ENCODE data around the gene LRP2.

Gene LRP2

DNA sequence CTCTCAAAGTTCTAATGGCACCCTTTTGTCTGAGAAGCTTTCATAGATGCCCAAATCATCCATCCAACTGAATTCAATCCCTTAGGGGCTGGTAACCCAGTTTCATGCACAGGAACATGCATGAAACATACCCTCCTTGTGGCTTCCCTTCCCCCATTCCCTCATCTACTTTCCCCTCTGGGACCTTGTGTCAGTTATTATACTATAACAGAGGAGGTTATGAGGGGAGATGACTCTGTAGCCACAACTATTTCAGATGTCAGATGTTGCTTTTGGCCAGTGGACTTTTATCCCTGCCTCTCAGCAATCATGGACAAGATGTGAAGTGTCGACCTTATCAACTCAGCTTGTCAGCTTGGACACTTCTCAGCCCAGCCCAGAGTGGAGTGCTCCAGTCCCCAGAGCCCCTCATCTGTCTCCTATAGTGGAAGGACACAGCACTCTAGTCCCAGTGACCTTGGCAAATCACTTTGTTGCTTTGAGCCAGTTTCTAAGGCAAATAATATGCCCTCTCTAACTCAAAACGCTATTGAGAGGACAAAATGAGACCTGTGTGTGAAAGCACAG is 284.6 kb downstream of the LRP2 start:
- no peak overlapping the region for H3K9ac ChIP-seq
- H3K27ac ChIP-seq: no peak overlapping the region
- H3K9me3 ChIP-seq (ENCODE audit: control insufficient read depth, low read length): no peaks in the 10 kb centered on the region
- H3K36me3 ChIP-seq (ENCODE audit: control insufficient read depth, insufficient read depth, low read length): no peaks in the 10 kb centered on the region
- TF ChIP-seq CTCF (IDR thresholded peaks at IDR 0.05): no peak
- H3K4me3 ChIP-seq (ENCODE audit: low read depth, low read length): no peak overlapping the region
- H3K79me2 ChIP-seq: no peaks in the 10 kb centered on the region
- H3K27me3 ChIP-seq (ENCODE audit: control insufficient read depth, insufficient read depth, low read length): no peaks in the 10 kb centered on the region
- no peak overlapping the region for H3K4me2 ChIP-seq (ENCODE audit: low read length)
- no peak overlapping the region for H2AFZ ChIP-seq
- H3K4me1 ChIP-seq: no peaks in the 10 kb centered on the region
